ENCODE results near the gene TCEANC2.

GRCh38 chr1:54006508-54006907 lies 46.9 kb upstream of the TCEANC2 start:
- TF ChIP-seq CTCF (IDR thresholded peaks at IDR 0.05) (no peak), POLR2A (IDR thresholded peaks at IDR 0.05) (no peak), POLR2AphosphoS5 (IDR thresholded peaks at IDR 0.05) (no peak)
